Stimulated activated naive CD4-positive, alpha-beta T cell (primary cell): ENCODE results near the gene AHRR.

Experiments
- DNase-seq, 6 experiments: peaks; one replicate each; lab custom pipeline; 2025; lab: John Stamatoyannopoulos, UW

The AHRR gene

DNA sequence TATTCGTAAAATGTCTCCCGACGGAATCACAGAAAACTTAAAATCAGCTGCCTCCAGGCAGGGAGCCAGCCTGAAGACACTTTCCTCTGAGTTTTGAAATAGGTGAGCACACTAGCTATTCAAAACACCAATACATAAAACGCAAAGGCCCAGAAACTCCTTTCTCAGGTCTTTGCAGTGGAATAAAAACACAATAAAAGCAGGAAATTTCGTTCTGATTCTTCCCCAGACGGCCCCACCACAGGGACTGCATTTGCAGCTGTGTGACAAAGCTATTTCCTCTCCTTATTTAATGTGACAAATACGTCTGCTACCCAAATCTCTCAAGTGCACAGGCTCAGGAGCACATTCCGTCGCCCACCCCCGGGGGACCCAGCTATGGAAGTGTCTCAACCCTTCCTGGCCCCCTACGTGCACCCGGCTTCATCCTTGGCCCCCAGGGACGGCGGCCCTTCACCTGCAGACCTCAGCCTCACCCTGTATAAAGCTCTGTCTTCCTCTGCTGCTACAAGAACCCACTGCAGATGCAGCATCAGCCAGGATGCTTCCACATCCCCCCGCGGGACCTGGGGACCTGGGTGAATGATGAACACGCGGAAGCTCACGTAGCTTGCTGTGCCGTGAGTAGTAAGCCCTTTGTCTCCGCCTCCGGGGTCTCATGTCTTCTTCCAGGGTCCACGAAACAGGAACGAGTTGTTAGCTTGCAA, 24.9 kb downstream of the AHRR start:
- no peak for DNase-seq

DNA sequence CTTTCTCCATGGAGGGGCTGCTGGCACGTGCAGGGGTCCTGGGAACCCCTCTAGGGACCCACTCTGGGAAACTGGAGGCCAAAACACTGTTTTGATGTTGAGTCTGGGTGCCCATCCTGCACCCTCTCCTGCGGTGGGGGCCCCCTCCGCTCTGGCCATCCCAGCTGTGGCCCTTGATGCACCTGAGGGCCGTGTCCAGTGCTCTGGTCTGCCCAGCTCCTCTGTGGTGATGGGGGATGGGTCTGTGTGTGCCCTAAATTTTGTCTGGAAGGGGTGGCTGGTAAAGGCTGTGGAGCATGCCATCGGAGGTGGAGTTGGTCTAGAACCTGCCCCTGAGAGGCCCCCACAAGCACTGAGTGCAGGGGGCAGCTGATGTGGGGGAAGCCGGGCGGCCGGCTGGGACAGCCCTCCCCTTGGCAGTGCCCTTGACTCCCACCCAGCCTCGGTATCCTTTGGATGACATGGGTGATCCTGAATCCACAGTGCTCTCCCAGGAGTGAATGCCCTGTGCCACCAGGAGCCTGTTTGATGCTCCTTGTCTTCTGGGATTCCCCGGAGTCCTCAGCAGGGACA, 26.3 kb downstream of the AHRR start:
- no peak for DNase-seq

DNA sequence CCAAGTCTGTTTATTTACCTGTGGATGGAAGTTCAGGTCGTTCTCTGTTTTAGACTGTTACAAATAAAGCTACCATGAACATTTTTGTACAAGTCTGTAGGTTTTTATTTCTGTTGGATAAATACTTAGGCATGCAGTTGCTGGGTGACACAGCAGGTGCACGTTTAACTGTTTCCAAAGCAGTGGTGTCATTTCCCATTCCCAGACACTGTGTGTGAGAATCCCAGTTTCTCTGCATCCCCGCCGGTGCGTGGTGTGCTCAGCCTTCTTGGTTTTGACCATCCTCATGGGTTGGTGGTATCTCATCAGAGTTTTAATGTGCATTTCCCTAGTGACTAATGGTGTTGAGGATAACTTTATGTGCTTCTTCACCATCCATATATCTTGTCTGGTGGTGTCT, 27.2 kb downstream of the AHRR start:
- no peak for DNase-seq

DNA sequence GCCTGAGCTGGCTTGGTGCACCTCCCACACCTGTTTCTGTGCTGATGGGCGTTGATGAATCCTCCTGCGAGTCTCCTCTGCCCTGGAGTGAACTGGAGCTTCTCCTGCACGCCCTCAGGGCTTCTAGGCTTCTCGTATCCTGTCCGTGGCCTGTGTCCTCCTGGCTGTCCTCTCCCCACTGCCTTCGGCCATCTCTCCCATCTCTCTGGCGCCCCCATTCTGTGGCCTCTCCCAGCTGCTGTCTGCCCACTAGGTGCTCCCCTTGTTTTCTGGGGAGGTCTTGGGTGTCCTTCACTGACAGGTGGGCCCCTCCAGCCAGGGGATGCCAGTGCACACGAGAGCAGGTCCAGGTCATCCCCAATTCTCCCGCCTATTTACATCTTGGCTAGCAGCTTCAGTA, 28.8 kb downstream of the AHRR start:
- DNase-seq: no peak

DNA sequence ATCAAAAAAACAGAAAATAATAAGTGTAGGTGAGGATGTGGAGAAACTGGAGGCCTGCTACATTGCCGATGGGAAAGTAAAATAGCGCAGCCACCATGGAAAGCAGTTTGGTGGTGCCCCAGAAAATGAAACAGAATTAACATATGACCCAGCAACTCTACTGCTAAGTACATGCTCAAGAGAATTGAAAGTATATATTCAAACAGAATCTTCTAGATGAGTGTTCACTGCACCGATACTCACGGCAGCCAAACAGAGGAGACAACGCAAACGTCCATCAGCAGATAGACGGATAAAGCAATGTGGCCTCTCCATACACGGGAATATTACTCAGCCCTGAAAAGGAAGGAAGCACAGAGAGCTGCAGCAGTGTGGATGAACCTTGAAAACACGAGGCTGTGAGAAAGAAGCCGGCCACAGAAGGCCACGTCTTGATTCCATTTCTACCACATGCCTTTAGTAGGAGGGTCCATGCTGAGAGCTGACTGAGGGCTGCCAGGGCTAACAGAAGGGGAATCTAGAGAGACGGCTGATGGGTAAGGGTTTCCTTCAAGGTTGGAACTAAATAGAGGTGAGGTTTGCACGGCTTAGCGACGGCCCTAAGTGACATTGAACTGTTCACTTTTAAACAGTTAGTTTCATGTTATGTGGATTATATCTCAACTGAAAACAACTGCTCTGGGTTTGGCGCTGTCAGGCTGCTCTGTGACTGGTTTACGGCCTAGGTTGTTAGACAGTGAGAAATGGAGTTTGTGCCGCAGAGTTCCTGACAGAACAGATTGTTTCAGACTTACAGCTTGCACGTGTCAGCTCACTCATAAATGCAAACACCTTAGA, 29.8 kb downstream of the AHRR start:
- DNase-seq: no peak

DNA sequence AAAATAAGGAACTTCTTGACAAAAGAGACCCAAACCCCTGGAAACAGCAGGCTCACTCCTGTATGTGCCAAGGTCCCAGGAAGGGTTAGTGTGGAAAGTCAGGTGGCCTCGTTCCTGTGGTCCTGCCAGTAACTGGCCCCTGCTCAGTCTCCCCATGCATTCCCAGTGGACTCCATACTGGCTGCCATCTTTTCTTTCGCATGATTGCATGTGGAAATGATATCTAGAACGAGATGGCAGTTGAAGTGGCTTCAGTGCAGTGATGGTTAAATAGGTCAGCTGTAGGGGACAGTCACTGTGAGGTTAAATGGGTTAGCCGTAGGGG, 30.4 kb downstream of the AHRR start:
- DNase-seq: no peak

DNA sequence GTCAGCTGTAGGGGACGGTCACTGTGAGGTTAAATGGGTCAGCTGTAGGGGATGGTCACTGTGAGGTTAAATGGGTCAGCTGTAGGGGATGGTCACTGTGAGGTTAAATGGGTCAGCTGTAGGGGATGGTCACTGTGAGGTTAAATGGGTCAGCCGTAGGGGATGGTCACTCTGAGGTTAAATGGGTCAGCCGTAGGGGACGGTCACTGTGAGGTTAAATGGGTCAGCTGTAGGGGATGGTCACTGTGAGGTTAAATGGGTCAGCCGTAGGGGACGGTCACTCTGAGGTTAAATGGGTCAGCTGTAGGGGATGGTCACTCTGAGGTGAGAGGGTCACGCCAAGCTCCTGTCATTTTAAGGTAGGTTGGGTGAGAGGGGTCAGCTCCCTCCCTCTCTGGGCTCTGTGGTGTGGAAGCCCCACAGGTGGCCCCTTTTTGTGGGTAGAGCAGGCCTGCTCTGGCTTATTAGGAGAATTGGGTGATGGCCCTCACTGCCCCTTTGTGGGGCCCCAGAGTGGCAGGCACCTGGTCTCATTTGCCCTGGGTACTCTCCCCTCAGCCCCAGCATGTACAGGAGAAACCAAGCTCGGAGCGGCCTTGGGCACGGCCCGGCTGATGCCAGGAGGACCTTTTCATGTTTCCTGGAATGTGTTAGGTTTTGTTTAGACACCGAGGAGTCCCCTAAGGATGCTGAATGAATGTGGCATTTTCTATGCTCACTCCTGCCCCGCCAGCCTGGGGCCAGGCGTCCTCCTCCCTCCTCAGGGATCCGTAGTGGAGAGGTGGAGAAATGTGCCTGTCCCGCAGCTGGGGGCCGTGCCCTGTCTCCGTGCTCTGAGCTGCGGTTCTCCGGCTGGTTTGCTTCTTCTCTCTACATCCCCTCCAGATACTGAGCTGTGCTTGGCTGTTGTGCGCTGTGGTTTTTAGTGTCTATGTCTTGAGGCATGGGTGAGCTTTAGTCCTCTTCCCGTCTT, 31.4 kb downstream of the AHRR start:
- DNase-seq: no peak

DNA sequence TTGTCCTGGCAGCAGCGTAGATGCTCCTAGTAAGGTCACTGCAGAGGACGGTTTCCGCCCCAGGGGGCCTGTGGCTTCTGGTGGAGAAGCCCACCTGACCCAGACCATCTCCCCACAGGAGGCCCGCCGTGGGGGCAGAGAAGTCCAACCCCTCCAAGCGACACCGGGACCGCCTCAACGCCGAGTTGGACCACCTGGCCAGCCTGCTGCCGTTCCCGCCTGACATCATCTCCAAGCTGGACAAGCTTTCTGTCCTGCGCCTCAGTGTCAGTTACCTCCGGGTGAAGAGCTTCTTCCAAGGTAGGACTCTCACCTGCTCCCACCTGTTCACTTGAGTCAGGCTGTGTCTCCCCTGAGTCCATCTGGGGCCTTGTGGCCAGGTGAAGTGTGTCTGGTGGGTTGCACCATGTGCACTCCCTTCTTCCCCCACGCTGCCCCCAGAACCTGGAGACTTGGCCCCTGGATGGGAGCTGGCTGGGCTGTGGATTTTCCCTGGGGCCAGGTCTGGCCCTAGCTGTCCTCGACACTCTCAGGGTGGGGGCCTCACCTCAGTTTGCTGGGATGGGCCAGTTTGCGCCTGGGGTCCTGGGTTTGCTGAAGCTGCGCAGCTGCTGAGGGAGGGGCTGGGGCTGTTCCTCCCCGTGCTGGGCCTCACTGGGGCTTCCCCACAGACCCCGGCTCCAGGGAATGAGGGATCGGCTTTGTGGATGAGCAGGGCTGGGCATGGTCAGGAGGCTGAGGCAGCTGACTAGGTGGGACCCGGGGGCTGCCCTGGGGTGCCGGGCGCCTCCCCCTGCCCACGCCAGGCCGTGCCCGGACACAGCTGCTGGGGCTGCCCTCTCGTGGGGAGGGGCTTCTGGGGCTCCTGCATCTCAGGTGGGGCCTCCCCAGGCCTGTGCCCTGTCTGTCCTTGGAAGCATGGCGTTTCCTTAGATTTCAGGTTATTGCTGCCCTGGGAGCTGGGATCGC, 32.4 kb downstream of the AHRR start:
- no peak for DNase-seq

DNA sequence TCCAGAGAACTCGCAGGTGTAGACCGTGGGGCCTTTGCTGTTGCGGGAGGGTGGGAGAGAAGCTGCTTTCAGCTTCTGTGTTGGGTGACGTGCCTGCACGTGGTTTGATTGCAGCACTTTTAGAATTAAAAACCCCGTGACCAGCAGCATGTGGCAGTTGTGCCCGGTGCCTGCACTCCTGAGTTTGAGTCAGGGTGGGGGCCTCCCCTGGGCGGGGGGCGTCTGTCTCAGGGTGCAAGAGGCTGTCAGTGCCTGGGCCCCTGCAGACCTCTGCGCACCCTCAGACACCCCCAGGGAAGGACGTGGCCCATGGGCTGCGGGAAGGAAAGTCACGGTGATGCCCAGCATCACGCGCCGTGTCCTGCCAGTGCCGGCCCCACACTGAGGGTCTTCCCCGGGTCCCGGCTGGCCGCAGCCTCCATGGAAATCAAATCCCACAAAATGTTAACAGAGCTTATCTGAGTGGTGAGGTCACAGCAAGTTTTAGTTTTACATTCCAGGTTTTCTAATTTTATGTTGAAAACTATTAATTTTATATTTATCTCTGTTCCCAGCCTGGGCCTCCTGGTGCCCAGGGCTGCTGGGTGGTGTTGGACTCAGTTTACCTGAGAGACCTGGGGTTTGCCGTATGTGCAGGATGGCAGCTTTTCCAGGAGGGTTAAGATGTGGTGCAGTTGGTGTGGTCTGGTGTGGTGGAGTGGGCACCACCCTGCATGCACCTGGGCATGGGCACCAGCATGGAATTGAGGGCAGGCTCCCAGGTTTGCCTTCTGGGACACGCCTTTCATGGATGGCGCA, 33.3 kb downstream of the AHRR start:
- DNase-seq: no peak

DNA sequence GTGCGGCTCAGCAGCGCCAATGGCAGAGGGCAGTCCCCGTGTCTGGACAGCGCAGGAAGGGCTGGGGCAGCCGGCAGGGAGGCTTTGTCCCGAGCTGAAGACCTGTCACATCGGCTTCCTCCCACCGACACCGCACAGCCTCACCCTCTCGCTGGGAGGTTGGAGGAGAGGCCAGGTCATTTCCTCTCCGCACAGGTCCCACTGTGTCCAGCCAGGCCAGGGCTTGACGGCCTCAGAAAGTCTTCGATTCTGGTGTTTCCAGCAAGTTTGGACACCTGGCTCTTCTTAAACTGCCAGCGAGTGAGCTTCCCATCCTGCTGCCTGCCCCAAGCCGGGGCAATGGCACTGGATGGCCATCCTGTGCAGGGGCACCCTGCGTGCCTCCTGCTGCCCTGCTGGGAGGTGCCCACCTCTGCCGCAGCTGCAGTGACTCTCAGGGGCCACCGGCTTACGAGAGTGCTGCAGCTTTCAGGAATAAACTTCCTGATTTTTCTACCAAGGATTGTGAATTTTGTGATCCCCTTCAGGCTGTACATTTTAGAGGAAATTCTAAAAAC, 33.9 kb downstream of the AHRR start:
- no peak for DNase-seq

DNA sequence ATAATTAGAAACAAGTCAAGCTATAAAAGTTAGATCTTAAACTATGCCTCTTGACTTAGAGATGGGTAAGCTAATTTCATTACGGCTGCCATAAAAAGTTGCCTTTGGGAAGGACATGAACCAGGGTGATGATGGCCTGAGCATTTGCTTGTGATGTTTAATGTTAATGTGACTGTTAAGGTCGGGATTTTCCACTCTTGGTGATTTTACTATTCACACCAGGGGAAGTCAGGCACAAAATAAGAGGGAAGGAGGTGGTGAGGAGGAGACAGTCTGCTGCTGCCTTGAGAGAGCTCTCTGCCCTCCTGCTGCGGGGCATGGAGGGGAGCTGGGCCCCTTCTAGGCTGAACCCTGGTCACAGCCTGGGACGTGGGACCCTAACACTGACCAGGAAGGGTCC, 34.4 kb downstream of the AHRR start:
- no peak for DNase-seq

DNA sequence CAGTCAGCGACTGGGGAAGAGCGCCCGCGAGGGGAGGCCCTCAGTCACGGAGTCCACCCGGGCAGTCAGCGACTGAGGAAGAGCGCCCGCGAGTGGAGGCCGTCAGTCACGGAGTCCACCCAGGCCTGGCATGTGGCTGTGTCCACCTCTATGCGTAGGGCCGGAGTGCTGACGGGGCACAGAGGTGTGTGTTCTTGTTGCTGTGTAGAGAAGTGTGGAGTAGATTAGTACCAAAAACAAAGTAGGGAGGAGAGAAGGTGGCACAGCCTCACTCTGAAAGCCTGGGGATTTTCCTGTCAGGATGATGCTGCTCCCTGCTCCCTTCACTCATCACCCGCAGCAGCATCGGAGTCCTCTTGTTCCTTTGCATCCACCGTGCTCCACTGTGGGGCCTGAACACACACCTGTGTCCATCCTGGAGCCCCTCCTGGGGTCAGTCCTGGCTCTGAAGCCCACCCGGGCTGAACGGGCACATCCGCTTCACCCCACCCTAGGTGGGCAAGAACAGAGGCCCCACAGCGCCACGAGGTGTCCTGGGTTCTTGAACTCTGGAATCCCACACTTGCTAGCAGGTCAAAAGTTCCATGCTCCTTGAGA, 37.9 kb downstream of the AHRR start:
- no peak for DNase-seq

DNA sequence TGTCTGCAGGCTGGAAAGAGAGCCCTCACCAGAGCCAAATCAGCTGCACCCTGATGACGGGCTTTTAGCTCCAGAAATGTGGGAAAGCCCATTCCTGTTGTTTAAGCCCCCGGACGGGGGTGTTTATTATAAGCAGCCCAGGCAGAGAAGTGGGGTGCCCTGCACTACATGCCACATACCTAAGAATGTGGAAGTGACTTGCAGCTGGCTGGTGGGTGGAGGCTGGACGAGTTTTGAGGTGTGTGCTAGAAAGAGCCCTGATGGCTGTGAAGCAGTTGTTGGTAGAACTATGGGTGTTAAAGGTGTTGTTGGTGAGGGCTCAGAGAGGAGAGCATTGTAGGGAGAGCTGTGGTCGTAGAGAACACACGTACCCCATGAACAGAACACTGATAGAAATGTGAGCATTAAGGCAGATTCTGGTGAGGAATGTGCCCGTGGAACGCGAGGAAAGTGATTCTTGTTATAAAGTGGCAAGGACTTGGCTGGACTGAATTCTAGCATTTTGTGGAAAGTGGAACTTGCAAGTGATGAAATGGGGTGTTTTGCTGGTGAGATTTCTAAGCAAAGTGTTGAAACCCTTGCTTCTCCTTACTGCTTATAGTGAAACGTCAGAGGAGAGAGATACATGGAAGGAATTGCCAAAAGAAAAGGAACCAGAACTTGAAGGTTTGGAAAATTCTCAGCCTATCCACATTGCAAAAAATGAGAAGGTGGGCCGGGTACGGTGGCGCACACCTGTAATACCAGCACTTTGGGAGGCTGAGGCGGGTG, 38.9 kb downstream of the AHRR start:
- DNase-seq: no peak

DNA sequence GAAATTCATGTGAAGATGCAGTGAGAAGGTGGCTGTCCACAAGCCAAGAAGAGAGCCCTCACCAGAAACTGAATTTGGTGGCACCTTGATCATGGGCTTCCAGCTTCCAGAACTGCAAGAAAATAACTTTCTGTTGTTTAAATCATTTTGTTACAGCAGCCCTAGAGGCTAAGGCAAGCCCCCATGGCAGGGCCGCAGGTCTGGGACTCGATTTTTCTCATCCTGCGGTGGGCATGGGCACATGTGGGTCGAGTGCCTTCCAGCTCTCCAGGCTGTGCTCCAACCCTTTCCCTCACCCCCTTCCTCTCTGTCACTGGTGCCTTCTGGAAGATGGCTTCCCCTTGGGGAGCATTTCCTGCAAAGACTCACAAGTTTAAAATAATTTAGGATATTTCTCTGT, 40.7 kb downstream of the AHRR start:
- no peak for DNase-seq

DNA sequence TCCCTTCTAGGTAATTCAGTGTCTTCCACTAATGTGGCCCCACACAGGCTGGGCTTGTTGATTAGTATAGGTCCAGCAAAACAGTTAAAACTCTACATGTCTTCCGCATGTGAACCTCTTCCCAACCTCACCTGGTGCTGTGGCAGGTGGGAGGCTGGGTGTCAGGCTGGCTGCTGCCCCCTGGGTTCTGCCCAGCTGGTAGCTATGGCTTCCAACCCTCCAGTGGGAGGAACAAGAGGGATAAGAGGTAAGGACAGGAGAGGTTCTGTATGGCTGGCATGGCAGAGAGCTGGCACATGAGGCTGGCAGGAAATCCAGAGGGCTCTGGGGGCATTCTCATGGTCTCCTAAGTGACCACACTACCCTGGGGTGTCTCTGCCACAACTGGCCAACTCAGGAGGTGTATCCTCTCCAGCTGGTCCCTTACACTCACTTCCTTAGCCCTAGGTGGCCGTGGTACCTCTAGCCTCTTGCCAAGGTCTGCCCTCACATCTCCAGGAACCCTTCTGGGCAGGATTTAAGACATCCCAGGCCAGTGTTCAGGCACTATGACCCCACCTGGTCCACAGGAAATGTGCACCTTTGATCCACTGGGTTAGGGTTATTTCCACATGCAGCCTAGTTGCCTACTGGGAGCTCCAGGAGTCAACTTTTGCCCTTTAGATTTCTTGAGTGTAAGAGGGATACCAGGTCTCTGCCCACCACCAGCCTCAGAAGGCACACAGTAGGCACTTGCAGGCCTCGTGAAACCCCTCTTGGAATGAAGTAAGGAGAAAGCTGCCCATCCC, 41.7 kb downstream of the AHRR start:
- DNase-seq: no peak

DNA sequence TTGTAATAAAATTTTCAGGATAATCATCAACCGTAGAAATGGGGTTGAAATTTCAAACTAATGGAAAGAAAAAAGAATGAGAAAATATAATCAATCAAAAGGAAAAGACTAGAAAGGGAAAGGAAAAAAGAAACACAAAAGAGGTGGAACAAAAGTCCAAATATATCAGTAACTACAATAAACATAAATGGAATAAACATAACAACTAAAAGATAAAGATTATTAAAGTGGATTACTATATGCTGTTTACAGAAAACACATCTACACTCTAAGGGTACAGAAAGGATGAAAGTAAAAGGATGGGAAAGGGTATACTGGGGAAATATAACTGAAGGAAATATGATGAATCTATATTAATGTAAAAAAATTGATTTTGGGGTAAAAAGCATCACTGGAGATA, 43.0 kb downstream of the AHRR start:
- no peak for DNase-seq

DNA sequence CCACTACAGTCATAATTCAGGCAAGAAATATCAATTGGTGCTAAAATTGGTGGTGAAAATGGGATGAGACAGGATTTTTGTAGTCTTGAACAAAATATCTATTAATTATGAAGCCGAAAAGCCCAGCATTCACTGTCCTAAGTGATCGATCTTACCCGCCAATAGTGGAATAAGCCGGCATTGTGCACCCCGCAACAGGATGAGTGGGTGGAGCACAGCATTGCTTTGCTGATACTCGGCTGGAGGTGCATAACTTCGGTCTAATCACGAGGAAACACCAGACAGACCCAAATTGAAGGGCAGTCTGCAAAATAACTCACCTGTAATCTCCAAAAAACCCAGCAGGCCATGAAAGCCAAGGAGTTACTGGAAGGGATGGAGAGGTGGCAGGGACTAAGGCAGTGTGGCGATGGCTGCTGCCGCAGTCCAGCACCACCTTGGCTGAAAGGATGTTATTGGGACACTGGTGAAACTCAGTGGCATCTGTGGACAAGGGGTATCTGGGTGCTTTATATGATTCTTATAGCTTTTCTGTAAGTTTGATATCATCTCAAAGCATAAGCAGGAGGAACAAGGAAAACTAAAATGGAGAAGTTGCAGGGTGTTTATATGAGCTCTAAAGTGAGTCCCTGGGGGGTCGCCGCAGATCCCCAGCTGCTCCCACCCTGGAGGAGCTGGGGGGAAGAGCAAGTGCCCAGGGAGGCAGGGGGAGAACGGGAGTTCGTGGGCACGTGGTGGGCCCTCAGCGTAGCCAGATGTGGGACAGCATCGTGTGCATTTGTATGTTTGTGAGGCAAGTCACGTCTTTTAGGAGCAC, 45.2 kb downstream of the AHRR start:
- DNase-seq: no peak
